KOPT-K1 (cell line): ENCODE measurements around the gene DDAH1.
"Not testable (repeated sequence)": the region's sequence is repeated elsewhere in the genome, so short reads cannot be mapped to it uniquely, and the experiment has no call there.

Experiments used
- H3K27ac ChIP-seq: fragments of 200-600 bp; sonication (generic); 2 replicates; pipeline ENCODE4 v1.5.1; 2016; ENCODE audit warnings: antibody characterized with exemption, mild to moderate bottlenecking, low read depth, low read length; ENCODE audit not compliant: poor library complexity, severe bottlenecking
- H3K36me3 ChIP-seq: fragments of 200-600 bp; sonication (generic); 2 replicates; pipeline ENCODE4 v1.5.1; 2017; ENCODE audit warnings: antibody characterized with exemption, mild to moderate bottlenecking, low read length, moderate library complexity; ENCODE audit not compliant: insufficient read depth
- H3K9me3 ChIP-seq: fragments of 200-600 bp; sonication (generic); 2 replicates; pipeline ENCODE4 v1.5.1; 2017; ENCODE audit warnings: antibody characterized with exemption, low read length, mild to moderate bottlenecking; ENCODE audit not compliant: insufficient read depth, poor library complexity, severe bottlenecking

The DDAH1 gene

DNA sequence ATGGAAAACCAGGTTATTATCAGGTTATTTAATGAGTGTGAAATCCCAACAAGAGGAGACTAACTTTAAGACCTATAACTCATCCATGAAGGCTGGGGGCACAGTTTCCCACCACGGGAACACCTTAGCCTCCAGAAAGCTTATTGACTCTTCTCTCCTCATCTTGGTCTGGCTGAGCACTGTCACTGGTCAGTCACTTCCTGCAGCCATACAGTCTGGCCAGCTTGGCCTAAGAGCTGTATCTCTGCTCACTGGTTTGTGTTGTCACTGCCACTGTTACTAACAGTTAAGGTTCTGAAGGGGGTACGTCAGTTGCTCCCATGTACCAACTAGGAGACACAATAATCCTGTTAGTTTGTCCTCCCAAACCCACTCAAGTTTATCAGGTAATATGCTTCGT, 16.7 kb upstream of the DDAH1 start:
- Histone ChIP-seq H3K27ac (no peak overlapping the region), H3K9me3 (no peaks in the 10 kb centered on the region), H3K36me3 (no peaks in the 10 kb centered on the region)

DNA sequence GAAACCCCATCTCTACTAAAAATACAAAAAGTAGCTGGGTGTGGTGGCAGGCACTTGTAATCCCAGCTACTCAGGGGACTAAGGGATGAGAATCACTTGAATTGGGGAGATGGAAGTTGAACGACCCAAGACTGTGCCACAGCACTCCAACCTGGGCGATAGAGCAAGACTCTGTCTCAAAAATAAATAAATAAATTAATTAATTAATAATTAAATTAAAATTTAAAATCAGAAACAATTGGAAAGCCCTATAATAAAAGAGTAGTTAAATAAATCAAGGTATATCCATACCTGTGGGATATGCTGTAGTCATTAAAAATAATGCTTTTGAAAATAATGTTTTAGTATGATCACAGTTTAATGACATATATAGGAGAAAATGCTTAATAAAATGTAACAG, 15.6 kb upstream of the DDAH1 start:
- Histone ChIP-seq H3K27ac (no peak overlapping the region), H3K9me3 (no peaks in the 10 kb centered on the region), H3K36me3 (no peaks in the 10 kb centered on the region)

DNA sequence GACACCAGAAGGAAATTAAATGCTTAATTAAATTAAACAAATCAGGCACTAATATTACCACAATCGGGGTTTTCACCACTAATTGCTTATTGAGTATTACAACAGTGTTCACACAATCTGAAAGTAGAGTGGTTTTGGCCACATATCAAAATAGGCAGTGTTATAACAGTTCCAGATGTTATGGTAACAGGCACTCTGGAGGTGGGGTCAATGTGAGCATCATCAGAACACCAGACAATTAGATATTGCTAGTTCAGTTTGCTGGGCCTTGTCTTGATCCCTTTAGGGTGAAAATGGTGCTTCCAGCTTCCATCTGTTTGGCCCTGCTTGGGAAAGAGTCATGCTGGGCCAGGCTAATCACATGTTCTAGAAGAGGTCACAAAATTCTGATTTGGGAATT, 14.5 kb upstream of the DDAH1 start:
- Histone ChIP-seq H3K27ac (no peak overlapping the region), H3K9me3 (no peaks in the 10 kb centered on the region), H3K36me3 (no peaks in the 10 kb centered on the region)

DNA sequence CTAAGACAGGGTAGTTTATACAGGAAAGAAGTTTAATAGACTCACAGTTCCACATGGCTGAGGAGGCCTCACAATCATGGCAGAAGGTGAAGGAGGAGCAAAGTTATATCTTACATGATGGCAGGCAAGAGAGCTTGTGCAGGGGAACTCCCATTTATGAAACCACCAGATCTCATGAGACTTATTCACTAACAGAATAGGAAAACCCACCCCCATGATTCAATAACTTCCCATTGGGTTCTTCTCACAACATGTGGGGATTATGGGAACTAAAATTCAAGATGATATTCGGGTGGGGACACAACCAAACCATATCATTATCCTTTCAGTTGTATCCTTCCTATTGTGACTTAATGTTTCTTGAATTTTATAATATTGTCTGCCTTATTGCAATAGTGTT, 13.4 kb upstream of the DDAH1 start:
- no peaks in the 10 kb centered on the region for H3K9me3 ChIP-seq
- H3K36me3 ChIP-seq, result no peaks in the 10 kb centered on the region
- no peak overlapping the region for H3K27ac ChIP-seq

DNA sequence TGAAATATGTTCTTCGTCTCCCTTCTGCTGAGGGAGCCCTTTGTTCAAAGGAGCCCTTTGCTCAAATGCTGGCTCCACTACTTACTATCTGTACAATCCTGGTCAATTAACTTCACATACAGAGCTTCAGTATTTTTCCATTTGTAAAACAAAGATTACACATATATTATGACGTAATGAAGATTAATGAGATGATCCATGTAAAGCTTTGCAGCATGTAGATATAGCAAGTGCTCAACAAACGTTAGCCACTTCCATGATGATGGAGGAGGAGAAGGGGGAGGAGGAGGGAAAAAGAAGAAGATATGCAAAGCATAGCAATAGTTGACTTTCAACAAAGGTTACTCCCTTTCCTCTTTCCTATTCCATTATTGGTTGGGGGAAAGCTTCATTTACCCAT, 10.1 kb upstream of the DDAH1 start:
- Histone ChIP-seq H3K27ac (no peak overlapping the region), H3K9me3 (no peaks in the 10 kb centered on the region), H3K36me3 (no peaks in the 10 kb centered on the region)

DNA sequence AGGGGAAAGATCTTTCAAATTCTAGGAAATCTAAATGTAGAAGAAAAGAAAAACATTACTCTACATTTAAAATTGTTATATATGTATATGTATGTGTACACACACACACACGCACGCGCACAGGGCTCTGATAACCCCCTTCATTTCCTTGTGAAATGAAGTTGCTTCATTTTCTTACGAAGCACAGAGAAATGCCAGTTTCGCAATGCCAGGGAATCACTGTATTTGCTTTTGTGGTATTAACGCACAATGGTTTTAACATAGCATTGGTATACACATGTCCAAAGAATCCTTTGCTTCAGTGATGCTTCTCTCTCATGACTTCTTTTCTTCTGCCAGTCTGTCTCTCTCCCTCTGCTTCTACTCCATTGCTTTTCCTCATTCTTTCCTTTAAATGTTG, 8.4 kb upstream of the DDAH1 start:
- Histone ChIP-seq H3K36me3 (no peaks in the 10 kb centered on the region), H3K9me3 (no peaks in the 10 kb centered on the region), H3K27ac (no peak overlapping the region)

DNA sequence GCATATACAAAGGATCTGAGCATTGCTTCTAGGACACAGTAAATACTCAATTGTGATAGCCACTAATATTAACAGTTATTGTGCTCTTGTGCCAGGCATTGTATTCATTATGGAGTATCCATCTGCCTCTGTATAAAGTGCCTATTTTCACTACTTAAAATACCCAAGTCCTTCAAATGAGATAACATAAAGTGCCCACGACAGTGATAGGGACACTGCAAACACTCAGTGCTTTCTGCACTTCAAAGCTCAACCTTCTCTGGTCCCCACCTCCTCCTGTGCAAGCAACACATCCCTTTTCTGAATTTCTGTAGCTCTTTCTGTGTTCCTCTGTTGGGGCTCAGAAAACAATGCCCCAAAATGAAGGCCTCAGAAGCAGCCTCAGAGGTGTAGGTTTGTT, 6.6 kb upstream of the DDAH1 start:
- Histone ChIP-seq H3K27ac (no peak overlapping the region), H3K9me3 (no peaks in the 10 kb centered on the region), H3K36me3 (no peaks in the 10 kb centered on the region)

DNA sequence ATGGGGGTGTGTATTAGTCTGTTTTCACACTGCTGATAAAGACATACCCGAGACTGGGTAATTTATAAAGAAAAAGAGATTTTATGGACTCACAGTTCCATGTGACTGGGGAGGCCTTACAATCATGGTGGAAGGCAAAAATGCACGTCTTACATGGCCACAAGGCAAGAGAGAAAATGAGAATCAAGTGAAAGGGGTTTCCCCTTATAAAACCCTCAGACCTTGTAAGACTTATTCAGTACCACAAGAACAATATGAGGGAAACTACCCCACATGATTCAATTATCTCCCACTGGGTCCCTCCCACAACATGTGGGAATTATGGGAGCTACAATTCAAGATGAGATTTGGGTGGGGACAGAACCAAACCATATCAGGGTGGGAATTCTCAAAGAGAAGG, 5.2 kb upstream of the DDAH1 start:
- not testable (repeated sequence) for H3K27ac ChIP-seq, H3K36me3 ChIP-seq, H3K9me3 ChIP-seq

DNA sequence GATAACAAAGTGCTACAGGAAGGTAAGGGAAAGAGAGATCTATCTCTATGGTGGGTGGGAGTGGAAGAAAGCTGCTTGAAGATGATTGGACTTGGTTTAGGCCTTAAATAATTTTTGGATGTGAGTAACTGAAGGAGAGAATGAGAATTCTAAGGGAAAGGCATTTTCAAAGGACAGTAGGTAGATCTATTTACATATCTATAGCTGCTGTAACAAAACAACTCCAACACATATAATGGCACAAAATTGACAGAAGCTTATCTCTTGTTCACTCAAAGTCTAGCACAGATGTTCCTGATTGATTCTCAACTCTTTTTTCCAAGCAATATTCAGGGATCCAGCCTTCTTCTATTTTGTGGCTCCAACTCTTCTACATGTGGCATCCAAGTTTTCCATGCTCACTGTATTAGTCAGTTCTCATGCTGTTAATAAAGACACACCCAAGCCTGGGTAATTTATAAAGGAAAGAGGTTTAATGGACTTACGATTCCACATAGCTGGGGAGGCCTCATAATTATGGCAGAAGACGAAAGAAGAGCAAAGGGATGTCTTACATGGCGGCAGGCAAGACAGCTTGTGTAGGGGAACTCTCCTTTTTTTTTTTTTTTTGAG, 3.1 kb upstream of the DDAH1 start:
- Histone ChIP-seq H3K36me3 (no peaks in the 10 kb centered on the region), H3K9me3 (no peaks in the 10 kb centered on the region), H3K27ac (no peak overlapping the region)

DNA sequence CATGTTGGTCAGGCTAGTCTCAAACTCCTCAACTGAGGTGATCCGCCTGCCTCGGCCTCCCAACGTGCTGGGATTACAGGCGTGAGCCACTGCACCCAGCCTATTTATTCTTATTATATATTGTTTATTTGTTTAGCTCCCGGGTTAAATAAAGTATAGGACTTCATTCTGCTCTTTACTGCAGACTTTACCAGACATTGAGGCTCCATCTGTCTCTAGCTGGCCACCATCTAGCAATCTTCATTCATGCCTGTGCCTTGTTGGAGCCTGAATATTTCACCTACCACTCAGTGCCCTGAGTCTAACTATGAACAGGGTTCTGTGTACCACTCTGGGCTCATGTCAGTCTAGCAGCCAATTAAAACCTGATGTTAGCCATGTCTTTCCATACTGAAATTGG, 2.1 kb upstream of the DDAH1 start:
- no peak overlapping the region for H3K27ac ChIP-seq
- no peaks in the 10 kb centered on the region for H3K9me3 ChIP-seq
- no peaks in the 10 kb centered on the region for H3K36me3 ChIP-seq

DNA sequence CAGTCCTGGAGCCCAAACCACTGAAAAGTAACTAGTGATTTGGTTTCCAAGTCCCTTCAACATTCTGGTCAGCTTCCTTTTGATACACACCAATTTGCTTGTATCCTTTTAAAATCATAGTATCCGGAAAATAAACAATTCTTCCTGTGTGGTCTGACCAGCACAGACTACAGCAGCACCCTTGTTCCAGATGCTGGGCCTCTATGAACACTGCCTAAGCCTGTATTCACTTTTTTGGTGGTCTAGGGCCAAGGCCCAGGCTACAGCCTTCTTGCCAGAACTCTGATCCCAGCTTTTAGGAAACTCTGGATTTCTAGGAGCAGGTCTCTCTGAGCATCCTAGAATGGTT, 801 bp upstream of the DDAH1 start:
- H3K27ac ChIP-seq, result no peak overlapping the region
- no peaks in the 10 kb centered on the region for H3K9me3 ChIP-seq
- H3K36me3 ChIP-seq, result no peaks in the 10 kb centered on the region

DNA sequence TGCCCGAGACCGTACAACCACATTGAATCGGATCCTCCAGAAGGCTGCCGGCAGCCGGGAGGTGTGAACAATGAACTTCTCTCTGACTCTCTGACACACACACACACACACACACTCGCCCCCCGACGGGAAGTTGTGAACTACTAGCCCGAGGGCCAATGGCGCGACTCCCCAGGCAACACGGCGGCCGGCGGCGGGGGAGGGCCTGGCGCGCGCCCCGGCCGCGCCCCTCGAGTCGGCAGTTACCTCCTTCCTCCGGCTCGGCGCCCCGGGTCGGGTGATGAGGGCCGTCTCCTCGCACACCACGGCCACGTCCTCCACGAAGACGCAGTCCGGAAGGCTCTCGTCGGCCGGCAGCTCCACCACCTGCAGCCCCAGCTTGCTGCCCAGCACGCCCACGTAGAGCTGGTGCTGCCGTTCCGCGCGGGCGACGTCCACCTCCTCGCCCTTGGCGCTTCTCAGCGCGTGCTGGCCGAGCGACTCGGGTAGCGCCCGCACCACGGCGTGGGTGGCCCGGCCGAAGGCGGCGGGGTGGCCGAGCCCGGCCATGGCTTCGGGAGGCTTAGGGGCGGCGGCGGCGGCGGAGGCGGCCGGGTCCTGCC, 361 bp downstream of the DDAH1 start:
- Histone ChIP-seq H3K9me3 (no peaks in the 10 kb centered on the region), H3K27ac (no peak overlapping the region), H3K36me3 (no peaks in the 10 kb centered on the region)

DNA sequence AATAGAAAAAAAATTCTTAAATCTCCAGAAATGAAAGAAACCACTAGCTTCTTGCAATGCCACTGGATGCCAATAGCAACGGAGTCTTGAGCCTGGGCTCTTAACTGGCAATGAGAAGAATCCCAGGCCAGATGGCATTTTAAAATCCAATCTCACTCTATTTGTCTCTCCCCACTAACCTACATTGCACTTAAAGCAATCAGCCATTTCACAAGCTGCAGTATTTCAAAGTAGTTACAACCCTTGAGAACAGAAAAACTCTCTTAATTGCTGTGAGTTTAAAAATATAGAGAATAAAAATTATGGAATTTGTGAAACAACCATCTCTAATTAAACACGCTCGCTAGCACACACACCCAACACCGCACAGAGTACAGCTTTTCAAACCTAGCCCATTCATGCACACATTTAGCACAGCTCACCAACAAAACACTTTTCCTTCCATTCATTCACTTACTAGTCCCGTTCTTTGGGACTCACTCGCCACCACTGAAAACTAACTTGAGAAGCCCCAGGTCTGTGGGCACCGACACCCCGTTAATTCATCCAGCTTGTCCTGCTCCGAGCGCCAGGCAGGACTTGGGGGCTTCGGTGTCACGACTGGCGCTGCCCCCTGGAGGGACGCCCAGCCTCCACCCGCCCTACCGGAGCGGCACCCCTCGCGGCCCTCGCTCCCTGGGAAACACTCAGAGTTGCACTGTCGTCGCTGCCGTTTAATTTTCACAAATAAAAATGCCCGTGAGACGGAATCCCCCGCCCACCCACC, 1.0 kb downstream of the DDAH1 start:
- no peaks in the 10 kb centered on the region for H3K36me3 ChIP-seq
- H3K27ac ChIP-seq, result no peak overlapping the region
- no peaks in the 10 kb centered on the region for H3K9me3 ChIP-seq

DNA sequence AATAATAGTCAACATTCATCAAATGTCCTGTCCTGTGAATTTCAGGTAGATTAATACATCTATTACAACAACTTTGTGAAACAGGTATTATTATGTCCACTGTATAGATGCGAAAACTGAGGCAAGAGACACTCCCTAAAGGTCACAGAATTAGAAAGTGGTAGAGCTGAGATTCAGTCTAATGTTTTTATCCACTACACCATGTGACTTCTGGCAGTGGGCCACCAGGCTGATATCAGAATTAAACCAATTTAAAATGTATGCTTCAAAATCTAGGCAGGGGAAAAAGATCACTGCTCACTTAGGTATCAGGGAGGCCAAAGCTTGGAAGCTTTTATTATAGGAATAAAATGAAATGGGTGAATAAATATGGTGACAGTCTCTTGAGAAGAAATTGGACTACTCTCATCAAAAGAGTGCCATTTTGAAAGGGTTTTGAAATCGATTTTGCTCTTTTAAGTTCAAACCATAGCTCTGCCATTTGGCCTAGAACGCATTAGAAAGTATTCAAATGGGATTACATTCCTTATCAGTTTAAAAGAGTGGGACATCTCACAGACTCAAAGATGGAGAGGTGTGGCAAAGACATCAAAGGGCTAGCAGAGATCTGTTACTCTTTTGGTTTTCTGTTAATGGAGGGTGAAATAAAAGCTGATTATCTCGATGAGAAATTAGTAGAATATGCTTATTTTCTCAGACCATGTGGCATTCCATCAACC, 1.9 kb downstream of the DDAH1 start:
- H3K9me3 ChIP-seq, result no peaks in the 10 kb centered on the region
- no peak overlapping the region for H3K27ac ChIP-seq
- no peaks in the 10 kb centered on the region for H3K36me3 ChIP-seq

DNA sequence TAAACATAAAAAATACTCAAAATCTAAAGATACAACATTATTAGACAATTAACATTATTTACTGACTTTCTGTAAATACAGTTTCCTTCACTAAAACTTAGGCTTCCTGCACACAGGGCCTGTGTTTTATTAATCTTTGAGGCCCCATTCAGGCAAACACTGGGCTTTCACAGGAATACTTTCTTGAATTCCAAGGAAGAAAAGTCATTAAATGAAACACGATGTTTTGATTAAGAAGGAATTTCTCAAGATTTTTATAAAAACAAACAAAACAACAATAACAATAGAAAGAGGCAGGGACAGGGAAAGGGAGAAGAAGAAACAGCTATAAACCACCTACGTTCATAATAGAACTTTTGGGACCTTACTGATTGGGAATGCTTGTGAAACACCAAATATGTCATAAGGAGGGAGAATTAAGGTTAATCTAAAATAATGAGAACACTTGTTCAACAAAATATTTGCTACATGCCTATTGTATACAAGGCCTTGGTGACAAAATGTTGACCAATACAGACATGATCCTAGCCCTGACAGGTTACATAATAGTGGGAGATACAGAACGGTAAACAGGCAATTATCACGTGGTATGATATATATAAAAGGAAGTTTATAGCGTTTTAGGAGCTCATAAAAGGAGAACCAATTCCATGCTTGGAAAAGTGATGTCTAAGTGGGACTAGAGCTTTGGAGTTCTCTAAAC, 3.6 kb downstream of the DDAH1 start:
- Histone ChIP-seq H3K9me3 (no peaks in the 10 kb centered on the region), H3K27ac (no peak overlapping the region)

More for the DNA sequence above, 3.6 kb downstream of the DDAH1 start:
- H3K36me3 ChIP-seq, result no peaks in the 10 kb centered on the region
